Stimulated activated CD4-positive, alpha-beta T cell treated with anti-CD3 and anti-CD28 coated beads, Interleukin-2, amount 100 ng/mL, for 48 hours (primary cell): ENCODE results near the gene ACTG1.

Experiments used
- DNase-seq, 2 donors: peaks; one replicate each; pipeline ENCODE4 v3.0.0-alpha.2; 2020

ACTG1 gene

DNA sequence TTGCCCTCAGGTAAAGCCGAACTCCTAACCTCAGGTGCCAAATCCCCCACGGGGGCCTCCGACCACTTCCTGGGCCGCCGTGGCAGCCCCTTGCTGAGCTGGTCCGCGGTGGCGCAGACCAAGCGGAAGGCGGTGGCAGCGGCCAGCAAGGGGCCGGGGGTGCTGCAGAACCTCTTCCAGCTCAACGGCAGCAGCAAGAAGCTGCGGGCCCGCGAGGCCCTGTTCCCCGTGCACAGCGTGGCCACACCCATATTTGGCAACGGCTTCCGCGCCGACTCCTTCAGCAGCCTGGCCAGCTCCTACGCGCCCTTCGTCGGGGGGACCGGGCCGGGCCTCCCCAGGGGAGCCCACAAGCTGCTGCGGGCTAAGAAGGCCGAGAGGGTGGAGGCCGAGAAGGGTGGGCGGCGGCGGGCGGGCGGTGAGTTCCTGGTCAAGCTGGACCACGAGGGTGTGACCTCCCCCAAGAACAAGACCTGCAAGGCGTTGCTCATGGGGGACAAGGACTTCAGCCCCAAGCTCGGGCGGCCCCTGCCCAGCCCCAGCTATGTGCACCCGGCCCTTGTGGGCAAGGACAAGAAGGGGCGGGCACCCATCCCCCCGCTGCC, 51.6 kb downstream of the ACTG1 start:
- DNase-seq: no peak
